GM21381 (cell line): ENCODE results near the gene POU2F2.

Experiments
- ATAC-seq: cut with Tn5 transposase; IDR thresholded peaks from one replicate; pipeline ENCODE4 v1.9.1; 2021; ENCODE audit warnings: mild to moderate bottlenecking, moderate library complexity; ENCODE audit not compliant: unreplicated experiment

The POU2F2 gene

DNA sequence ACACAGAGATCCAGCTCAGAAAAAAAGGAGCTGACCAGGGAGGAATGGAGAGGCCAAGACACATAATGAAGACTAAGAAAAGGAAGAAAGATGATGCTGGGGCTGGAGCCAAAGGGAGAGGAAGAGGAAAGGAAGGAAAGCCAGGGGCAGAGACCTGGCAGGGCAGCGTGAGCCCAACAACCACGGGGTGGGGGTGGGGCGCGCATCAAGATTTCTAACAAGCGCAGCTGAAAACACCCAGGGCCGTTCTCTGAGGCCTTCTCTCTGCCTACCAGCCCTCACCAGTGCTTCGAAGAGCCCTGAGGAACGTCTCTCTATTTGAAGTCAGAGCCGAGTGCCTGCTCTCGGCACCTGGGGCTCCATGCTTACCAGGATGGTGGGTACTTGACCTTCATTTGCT is 23.6 kb upstream of the POU2F2 start:
- ATAC-seq = no peak

GRCh38 chr19:42154471-42155323 is 22.5 kb upstream of the POU2F2 start:
- ATAC-seq = no peak

DNA sequence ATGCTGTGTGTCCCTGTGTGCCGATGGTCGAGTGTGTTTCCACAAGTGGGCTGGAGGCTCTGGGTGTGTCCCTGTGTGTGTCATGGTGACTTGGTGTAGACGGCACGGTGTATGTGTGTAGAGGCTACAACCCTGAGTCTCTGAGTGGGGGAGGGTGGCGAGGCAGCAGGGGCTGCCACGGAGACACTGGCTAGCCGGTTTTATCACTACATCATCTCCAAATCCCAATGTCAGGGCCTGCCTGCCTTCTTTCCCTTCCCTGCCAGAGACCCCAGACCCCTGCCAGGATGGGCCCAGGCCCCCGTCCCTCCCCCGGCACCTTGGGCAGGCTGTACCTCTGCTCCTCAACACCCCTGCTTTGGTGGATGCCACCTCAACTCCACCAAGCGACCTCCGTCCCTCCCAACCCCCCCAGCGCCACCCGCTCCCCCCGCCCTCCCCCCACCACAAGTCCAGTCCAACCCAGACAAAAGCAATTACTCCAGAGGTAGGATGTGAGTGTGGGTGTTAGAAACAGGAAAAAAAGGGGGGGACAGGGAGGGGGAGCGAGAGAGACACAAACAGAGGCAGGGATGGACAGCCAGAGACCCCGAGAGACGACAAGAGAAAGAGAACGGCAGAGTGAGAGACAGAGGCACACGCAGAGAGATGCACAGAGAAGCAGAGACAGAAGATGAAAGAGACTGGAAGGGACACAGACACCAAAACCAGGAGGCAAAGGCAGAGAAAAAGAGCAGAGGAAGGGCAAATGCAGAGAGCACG is 21.6 kb upstream of the POU2F2 start:
- no peak for ATAC-seq

DNA sequence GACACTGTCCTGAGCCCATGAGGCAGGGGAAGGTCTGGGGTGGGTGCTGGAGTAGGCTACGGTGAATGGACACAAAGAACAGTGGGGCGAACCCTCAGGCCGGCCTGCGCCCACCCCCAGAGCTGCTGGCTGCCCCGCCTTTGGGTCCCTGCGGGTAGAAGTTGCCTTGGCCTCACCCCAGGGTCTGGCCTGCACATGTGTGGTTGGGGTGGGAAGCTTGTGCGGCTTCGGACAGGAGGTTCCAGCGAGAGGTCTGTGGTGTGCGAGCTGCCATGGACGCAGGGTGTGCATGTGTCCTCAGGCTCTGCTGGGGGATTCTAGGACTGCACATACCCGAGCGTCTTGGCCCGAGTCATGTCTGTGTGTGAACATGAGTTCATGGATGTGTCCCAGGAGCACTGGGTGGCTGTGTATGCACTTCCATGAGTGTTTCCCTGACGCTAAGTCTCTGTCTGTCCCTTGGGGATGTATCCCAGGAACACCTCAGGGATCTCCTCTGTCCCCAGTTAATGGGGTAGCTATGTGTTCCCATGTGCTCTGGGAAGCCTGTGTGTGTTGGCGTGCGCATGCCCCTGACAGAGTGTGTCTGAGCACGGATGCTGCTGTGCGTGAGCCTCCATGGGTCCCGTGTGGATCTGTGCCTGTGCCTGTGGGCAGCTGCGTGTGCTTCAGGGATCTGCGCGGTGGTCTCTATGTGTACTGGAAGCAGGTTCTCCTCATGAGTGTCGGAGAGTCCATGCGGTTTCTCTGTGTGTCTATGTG is 20.8 kb upstream of the POU2F2 start:
- no peak for ATAC-seq

DNA sequence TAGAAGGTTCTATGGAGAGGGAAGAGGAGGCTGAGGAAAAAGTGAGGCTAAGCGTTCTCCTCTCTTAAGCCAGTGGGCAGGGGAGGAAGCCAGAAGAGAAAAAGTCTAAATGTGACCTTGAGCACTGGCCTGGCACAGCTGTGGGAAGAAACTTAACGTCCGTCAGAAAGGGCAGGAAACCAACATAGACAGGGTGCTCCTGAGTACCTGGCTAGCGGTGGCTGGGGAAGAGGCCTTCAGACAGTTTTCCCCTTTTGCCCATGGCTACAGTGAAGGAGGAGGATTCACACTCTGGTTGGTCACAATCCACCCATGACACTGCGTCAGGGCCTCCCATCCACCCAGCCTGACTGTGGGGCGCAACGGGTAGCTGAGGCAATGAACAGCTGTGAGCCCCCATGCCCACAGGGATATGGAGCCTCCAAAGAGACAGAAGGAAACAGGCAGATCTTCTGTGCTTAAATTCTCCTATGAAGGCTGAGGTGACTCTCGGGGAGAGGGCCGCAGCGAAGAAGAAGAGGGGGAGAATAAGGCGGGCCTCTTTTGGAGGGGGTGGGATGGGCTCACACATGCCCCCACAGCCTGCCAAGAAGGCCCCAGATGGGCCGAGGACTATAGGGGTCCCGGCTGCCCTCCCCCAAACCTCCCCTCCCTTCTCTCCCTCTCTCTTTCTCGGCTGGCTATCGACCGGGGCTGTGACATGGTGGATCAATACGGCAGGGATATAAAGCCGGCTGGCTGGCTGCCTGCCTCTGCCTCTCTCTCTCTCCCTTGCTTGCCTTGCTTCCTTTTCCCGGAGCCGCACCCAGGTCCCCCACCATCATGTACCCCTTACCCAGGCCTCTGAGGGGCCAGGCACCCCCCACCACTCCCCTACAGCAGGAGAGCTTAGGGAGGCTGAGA is 19.8 kb upstream of the POU2F2 start:
- ATAC-seq = no peak

DNA sequence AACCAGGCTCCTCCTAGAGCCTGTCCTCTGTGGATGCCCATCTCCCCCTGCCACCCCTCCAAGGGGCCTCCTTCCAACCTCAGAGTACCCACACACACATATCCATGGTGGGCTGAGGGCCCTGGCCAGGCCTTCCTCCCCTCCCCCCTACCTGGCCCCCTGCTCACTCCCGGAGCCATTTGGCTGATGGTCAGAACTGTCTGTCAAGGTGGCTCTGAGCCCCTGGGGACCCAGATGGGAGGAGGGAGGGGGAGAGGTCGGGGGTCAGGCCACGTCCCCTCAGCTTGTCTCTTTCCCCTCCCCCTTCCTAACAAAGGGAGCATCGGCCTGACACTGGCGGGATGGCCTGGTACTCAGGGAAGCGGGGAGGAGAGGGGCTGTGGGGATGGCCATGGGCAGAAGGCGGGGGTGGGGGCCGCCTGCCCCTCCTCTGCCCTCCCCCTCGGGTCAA is 18.7 kb upstream of the POU2F2 start:
- ATAC-seq = no peak

DNA sequence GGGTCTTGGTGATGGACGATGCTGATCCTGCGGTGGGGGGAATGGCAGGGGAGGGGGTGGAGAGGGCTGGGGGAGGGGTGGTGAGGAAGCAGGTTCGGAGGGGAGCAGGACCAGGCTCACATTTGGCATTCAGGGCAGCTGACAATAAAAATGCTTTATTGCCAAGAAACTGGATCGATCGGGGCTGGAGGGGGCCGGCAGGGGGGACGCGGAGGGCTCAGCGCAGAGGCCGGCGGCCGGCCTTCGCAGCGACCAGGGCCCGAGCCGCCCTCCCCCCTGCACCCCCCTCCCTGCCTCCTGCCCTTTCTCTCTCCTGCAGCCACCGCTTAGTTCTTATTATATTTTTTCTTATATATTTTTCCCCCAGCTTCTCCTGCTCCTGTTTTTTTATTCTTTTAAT is 18.1 kb upstream of the POU2F2 start:
- ATAC-seq = no peak

GRCh38 chr19:42149447-42150202 is 17.4 kb upstream of the POU2F2 start:
- ATAC-seq = no peak

GRCh38 chr19:42148266-42148665 is 16.0 kb upstream of the POU2F2 start:
- no peak for ATAC-seq

GRCh38 chr19:42143341-42144234 is 11.3 kb upstream of the POU2F2 start:
- ATAC-seq = no peak

- ATAC-seq = no peak
These were observed 8.0 kb upstream of the POU2F2 start for GRCh38 chr19:42140125-42140754.

DNA sequence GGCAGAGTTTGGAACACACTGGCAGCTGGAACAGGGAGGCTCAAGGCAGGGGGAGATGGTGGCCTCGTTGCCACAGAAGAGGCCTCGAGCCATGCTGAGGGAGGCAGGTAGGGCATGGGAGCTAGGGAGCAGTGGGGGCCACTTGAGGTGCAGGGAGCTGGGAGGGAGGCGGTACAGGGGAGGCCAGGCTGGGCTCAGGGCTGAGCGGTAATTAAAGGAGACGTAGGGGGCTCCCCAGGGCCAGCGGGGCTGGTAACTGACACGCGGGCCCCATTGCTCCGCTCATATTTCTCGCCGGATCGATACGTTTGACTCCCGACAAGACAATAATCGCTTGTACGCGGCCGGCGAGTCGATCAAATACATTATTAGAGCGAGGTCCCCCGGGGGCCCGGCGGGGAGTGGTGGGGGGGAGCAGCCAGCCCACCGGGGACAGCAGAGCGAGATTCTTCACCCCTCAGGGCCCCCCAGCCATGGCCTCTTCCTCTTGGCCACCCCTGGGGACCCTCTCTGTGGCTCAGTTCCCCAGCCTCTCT is 2.4 kb upstream of the POU2F2 start:
- ATAC-seq = no peak

DNA sequence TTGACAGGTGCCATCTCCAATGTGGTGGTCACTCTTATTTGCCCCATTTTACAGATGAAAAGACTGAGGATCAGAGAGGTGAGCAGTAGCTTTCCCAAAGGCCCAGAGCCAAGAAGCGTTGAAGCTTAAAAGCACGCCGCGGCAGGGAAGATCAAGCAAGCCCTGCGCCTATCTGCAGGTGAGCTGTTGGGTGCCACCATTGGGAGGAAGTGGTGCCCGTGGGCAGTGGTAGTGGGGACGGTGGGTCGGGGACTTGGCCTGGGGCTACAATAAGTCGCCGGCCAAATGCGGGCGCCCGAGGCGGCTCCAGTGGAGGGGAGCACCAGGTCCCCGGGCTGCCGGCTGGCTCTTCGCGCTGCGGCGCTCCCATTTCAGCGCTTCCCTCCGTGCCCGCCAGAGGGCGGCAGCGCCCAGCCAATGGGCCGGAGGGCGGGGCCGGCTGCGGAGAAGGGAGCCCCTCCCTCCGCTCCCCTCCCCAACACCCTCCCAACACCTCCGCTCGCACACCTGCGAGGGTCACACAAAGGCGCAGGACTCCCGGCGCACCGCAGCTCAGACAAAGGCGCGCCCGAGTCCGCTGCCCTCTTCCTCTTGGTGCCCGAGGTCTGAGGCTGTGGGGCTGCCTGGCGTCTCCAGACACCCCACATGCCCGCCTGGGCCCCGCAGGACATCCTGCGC is 744 bp upstream of the POU2F2 start:
- peak; percentile 41 for ATAC-seq

GRCh38 chr19:42131149-42132029 is 857 bp downstream of the POU2F2 start:
- ATAC-seq = no peak

- ATAC-seq = no peak
These were observed 2.0 kb downstream of the POU2F2 start for GRCh38 chr19:42130254-42130573.

DNA sequence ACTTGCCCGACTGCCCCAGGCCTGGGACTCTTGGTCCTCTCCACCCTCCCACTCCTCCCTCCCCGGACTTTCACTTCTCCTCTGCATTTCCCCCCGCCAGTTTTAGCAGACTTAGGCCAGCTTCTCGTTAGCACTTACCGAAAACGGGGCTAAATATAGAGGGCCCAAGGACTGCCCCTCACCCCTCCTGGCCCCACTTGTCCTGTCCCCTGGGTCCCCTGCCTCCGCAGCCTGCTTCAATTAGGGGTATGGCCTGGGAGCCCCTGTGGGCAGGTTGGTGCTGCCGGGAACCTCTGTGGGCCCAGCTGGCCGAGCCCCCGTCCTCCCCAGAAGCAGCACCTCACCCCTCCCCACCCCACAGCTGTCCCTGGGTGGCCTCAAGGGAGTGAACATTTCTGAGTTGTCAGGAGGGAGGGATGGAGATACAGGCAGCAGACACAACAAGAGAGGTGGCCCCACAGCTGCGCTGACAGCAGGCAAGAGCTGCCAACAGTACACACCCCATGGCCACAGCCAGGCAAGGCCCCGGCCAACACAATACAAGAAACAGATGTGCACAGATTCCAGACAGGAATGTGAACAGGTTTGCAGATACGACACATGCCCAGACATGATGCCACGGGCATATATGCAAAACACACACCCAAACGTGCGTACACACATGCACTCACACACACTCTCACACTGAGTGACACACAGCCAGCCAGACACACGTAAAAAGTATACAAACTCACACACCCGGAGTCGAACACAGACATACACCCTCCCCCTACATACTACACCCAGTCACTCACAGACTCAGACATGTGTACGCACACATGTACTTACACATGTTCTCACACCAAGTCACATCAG is 2.6 kb downstream of the POU2F2 start:
- ATAC-seq = peak; percentile 45
